HUDEP-2 (cell line): Measurements from ENCODE around the gene AQP6.
A peak's percentile ranks its signal among the peaks of the same experiment; 100 is the strongest.

Experiments used
- DNase-seq, 76 experiments: peaks; one replicate each; lab custom pipeline; 2025; ENCODE audit not compliant: unreplicated experiment in 76 of 76; lab: John Stamatoyannopoulos, UW

AQP6 gene

GRCh38 chr12:49955899-49956662 lies 16.7 kb upstream of the AQP6 start:
- DNase-seq = no peak

DNA sequence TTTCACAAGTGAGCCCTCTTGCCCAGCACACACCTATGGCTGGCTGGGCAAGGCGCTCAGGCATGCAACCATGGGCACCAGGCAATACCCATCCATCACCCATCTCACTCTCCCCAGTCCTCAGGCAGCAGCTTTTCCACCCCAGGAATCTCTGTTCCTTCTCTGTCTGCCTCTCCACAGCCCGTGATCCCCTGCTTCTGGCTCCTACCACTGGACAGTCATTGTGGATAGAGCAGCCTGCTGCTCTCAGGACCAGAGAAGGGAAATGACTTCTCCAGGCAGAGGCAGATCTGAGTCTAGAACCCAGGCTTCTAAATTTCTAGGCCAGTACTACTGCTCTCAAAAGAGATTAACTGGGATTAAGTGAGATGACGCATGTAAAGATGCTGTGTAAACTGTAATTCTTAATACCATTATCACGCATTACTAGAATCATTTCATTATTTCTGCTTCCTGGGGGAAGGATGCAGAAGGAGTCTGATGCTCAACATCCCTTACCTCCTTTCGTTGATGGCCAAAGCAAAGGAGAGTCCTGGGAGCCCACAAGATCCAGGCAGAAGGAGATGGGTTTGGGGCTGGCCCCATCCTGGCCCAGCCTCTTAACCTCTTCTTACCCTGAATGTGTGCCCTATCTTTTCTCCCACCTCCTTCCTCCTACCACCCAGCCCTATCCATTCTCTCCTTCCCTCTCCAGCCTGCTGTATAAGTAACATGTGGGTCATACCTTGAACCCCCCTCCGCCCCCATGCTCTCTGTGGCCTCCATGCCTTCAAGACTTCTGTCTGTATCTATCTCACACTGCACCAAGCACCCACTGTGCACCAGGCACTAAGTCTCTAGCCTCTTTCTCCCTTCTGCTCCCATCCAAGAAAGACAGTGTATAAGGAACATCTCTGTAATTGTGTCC lies 15.8 kb upstream of the AQP6 start:
- no peak for DNase-seq

DNA sequence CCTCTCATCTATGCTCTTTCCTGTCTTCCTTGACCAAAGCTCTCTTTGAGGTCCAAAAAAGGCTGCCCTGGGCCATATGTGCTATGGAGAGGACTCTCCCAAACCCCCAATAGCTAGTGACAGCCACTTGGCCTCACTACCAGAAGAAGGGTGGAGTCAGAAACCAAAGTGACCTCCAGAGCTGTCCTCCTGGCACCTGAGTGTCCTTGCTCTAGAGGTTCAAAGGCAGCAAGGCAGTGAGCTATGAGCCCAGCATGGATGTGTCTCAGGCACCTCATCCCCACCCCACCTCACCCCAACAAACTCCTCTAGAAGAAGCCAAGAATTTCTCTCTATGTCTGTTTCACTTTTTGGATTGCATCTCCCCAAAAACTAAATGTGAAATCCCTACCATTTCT lies 15.2 kb upstream of the AQP6 start:
- no peak for DNase-seq

DNA sequence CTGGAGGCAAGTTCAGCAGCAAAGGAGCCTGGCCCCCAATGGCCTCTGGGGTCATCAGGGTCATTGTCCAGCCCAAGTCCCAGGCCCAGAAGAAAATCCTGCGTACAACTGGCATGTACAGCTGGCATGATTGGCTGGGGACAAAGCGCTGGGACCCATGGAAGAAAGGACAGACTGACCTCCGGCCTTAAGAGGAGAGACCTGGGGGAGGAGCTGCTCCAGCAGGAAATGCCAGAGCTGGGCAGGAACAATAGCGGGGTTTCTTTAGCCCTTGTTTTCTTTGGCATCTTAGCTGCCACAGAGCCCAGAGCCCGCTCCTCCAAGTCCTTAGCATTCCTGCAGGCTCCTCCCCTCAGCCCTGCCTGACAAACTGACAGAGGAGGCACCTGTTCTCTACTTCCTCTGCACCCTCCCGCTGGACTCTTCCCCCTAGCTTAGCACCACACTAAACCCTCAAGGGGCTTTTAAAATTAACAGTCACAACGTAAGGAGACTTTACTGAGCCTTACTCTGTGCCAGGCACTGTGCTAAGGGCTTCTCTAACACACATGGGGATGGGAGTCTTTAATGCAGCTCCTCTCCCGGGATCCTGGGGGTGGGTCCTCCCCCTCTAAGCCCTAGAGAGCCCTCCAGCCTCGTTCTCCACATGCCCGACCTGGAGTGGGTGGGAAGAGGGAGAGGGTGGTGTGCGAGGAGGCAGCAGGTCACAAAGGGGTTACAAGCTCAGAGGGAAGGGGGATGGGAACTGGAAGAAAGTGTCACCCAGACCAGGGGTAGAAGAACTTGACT lies 12.9 kb upstream of the AQP6 start:
- no peak for DNase-seq

GRCh38 chr12:49960474-49961110 lies 12.2 kb upstream of the AQP6 start:
- no peak for DNase-seq

DNA sequence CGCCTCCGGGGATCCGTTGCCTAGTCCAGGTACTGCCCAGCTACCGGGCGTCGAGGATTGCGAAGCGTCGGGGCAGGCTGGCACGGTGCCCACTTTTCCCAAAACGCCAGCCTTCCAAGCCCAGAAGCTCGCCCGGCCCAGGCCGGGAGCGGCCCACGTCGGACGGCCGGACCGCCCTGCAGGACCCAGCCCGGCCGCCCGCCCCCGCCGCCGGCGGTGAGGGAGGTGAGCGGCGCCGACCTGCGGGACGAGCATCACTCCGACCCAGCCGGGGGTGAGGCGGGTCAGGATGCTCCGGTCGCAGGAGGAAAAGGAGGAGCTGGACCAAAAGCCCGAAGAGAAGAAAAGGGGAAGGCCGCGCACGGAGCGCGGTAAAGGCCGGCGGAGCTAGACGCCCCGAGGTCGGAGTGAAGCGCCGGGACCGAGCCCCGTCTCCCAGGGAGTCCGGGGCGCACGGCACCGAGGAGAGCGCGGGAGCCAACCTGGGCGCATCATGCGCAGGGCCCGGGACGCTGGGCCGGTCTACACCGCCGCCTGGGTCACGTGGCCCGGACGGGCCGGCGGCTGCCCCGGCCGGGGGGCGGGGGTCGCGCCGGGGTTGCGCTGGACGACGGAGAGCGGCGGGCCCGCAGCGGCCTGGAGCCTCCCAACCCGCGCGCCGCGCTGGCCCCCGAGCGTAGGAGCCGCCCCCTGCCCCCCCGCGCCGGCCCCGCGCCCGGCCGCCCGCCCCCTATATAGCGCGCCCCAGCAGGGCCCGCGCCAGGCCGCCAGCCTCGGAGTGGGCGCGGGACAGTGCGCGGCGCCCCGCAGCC lies 11.4 kb upstream of the AQP6 start, which contains the start of gene AQP5:
Gene AQP5, plus strand, starts transcription at position 762 of the 812 bp plus-strand sequence. CDS start 146 bp downstream, outside the sequence.
- no peak for DNase-seq

DNA sequence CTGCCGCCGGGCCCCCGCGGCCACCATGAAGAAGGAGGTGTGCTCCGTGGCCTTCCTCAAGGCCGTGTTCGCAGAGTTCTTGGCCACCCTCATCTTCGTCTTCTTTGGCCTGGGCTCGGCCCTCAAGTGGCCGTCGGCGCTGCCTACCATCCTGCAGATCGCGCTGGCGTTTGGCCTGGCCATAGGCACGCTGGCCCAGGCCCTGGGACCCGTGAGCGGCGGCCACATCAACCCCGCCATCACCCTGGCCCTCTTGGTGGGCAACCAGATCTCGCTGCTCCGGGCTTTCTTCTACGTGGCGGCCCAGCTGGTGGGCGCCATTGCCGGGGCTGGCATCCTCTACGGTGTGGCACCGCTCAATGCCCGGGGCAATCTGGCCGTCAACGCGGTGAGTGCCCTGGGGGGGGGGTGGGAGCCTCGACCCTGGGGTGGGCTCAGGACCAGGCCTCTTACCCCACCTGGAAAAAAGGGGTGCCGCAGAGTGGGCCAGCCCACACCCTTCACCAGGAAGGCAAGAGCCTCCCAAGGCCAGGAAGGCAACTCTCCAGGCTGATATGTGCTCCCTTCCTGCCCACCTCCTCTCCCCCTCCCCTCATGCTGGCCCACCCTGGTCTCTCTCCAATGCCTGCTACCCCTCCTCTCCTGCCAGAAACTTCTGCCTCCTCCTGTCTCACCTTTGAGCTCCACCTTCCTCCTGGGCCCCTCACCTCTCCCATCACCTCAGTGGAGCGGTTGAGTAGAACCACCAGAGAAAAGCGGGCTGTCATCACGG lies 10.6 kb upstream of the AQP6 start:
- no peak for DNase-seq

GRCh38 chr12:49962861-49963765 lies 9.6 kb upstream of the AQP6 start:
- DNase-seq = peak in 4 of 76 experiments; percentile 4 to 9 (median 8)

DNA sequence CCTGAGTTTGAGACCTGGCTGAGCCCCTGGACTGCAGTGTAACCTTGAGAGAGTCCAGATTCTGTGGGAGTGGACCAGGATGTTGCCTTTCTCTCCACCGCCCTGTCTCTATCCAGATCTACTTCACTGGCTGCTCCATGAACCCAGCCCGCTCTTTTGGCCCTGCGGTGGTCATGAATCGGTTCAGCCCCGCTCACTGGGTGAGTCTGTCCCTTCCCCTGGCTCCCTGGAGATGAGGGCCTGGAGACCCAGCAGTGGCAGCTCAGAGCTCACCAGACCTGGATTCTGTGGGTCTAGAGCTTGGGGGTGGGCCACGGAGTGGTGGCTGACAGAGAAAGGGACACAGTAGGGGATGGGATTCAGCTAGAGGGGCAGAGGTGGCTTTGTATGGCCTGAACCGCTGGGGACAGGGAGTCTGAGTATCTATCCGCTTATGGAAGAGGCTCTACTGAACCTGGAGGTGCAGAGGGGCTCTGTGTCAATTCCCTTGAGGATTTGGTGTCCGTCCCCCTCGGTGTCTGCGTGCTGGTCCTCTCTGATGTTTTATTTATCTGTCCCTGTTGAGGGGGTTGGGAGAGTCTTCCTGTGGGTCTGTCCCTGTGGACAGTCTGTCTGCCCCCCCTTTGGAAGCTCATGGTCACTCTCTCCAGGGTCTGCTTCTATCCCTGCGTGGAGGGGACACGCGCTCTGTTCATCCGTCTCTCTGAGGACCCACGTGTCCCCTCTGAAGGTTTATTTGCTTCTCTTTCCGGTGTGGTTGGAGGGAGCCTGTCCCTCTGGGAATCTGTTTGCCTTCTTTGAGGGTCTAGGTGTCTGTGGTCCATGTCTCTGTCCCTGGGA lies 8.6 kb upstream of the AQP6 start:
- DNase-seq = no peak

DNA sequence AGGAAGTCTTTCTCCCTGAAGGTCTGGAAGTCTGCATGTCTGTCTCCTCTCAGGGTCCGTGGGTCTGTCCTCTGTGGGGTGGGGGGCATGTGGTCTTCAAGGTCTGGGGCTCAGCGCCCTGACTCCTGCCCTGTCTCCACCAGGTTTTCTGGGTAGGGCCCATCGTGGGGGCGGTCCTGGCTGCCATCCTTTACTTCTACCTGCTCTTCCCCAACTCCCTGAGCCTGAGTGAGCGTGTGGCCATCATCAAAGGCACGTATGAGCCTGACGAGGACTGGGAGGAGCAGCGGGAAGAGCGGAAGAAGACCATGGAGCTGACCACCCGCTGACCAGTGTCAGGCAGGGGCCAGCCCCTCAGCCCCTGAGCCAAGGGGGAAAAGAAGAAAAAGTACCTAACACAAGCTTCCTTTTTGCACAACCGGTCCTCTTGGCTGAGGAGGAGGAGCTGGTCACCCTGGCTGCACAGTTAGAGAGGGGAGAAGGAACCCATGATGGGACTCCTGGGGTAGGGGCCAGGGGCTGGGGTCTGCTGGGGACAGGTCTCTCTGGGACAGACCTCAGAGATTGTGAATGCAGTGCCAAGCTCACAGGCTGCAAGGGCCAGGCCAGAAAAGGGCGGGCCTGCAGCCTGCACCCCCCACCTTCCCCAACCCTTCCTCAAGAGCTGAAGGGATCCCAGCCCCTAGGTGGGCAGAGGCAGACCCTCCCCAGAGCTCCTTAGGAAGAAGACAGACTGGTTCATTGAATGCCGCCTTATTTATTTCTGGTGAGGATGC lies 7.7 kb upstream of the AQP6 start:
- no peak for DNase-seq

DNA sequence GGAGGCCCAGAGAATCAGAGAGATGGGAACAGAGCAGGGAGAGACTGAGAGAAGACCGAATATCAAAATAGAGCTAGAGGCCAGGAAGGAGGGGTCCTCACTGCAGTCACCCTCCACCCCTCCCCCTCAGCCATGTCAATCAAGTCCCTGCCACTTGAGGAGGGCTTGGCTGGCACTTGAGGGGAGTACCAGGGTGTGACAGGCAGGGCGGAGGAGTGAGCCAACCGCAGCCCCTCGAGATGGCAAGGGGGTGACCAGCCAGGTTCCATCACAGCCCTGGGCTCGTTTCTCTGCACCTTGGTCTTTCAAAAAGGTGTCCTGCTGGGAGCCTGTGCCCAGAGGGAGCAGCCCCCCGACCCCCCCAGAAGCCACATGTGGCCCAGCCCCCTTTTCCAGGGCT lies 6.9 kb upstream of the AQP6 start:
- DNase-seq = no peak

DNA sequence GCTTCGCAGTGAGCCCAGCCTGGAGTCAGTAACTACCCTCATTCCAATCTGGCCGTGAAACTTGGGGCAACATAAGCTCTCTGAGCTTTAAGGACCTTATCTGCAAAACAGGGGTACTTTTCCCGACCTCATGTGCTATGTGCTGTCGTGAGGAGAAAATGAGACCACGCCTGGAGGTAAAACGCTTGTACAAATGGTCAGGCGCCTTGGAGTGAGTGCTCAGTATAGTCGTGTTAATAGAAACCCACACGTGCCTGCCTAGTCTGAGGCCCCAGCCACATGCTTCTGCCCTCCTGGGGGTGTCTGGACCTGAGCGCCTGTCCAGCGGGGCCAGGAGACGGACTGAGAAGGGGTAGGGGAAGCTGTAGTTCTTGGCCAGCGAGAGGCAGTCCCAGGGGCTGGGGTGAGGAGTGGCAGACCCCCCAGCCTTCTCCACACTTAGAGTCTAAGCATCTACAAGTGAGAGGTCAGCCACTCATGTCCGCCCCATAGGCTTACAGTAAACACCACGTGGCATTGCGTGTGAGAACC lies 6.2 kb upstream of the AQP6 start:
- no peak for DNase-seq

GRCh38 chr12:49967042-49967776 lies 5.5 kb upstream of the AQP6 start:
- DNase-seq = peak in 74 of 76 experiments; percentile 11 to 97 (median 78)

- DNase-seq = no peak
Observed at GRCh38 chr12:49967777-49968250, 4.9 kb upstream of the AQP6 start.

- no peak for DNase-seq
Observed at GRCh38 chr12:49968471-49968870, 4.3 kb upstream of the AQP6 start.
